GM19043 (cell line): ENCODE results near the gene PGK2.
"Not testable (repeated sequence)": the region's sequence is repeated elsewhere in the genome, so short reads cannot be mapped to it uniquely, and the experiment has no call there.

ENCODE experiments used
- ATAC-seq: cut with Tn5 transposase; IDR thresholded peaks from one replicate; pipeline ENCODE4 v1.9.1; 2021; ENCODE audit warnings: low read depth; ENCODE audit not compliant: unreplicated experiment

Gene PGK2

GRCh38 chr6:49787176-49787575, at the start of gene PGK2:
TSS of gene PGK2 (minus strand) at chr6:49787285. CDS start at chr6:49787187, 98 bp downstream.
- no peak for ATAC-seq

- ATAC-seq, result no peak
Observed at GRCh38 chr6:49835140-49835539, 48.1 kb upstream of the PGK2 start.

GRCh38 chr6:49833386-49833785, 46.3 kb upstream of the PGK2 start:
- ATAC-seq, result no peak

DNA sequence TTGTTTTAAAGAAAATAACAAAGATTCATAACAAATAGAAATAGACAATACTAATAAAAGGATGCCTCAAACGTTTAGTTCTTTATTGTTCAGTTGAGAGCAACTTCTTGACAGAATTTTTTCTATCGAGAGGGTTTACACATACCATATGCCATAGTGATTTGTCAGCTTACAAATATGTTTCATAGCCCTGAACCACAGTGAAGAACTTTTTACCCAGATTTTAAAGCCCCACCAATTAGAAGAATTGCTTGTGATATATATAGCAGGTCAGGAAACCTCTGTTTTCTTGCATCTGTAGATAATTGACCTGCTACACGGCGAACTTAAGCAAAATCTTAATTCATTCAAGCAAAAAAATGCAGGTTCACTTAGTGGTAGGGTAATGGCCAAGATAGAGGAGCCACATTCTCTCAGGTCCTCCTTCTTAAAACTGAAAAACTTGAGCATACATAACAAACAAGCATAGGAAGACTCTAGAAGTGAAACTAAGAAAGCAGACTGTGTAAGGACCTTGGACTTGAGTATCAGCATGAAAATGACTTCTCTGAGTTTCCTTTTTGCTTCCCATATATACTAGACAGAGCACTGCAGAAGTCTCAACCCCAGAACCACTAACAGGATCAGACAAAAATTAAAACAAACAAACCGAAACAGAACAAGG, 39.8 kb upstream of the PGK2 start:
- ATAC-seq, result peak; percentile 97

DNA sequence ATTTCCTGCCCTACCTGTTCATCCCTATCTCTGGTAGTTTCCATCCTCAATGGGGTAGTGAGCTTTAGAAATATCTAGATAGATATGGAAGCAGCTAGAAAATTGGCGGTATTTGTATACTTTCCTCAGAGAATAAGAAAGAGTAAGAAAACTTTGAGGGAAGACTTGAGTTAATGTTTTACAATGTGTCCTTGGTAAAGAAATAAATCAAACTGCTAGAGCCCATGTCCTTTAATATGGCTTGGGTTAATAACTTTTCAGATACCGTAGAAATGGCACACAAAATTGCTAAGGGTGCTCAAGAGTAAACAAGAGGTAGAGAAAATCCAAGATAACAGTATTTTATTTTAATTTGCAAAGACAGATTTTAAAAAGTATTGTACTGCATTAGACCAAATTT, 28.1 kb upstream of the PGK2 start:
- no peak for ATAC-seq

GRCh38 chr6:49813248-49813647, 26.2 kb upstream of the PGK2 start:
- ATAC-seq, result no peak

- no peak for ATAC-seq
Observed at GRCh38 chr6:49806145-49806544, 19.1 kb upstream of the PGK2 start.

- ATAC-seq, result no peak
Observed at GRCh38 chr6:49805246-49805645, 18.2 kb upstream of the PGK2 start.

- ATAC-seq, result no peak
Observed at GRCh38 chr6:49801525-49801924, 14.4 kb upstream of the PGK2 start.

GRCh38 chr6:49799090-49799489, 12.0 kb upstream of the PGK2 start:
- ATAC-seq, result no peak

- ATAC-seq, result not testable (repeated sequence)
Observed at GRCh38 chr6:49796842-49797455, 9.9 kb upstream of the PGK2 start.

DNA sequence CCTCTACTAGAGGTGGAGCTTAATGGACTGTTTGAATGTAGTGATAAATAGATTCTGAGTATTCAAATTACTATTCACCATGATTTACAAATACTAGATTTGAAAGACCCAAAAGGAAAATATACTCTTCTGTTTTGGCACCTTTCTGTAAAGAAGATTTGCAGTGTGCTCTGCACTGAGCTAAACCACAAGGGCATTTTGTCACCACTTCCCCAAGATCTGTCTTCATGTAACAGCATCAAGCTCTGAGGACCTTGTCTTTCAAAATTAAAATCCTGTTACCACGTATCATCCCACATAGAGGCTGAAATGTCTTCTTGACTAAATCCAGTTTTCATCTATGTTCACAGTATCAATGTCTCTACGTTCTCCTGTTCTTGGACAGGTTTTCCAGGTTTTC, 3.3 kb upstream of the PGK2 start:
- ATAC-seq, result no peak

DNA sequence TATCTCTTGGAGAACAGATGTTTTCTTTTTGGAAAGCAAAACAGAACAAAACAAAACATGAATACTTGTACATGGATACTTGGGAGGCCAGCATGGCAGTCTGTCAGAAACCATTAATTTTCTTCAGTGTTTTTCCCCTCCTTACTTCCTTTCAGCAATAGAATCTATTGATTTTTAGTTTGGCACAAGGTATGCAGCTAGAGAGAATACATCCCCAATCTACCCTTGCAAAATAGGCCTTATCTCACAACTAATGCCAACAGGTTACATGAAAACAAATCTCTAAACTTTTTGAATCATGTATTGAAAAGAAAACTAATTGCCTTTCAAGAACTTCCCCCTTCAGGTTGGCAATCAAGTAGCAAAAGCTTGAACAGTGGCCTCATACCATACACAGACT, 2.8 kb downstream of the PGK2 start:
- ATAC-seq, result no peak

GRCh38 chr6:49782725-49783124, 4.4 kb downstream of the PGK2 start:
- no peak for ATAC-seq

DNA sequence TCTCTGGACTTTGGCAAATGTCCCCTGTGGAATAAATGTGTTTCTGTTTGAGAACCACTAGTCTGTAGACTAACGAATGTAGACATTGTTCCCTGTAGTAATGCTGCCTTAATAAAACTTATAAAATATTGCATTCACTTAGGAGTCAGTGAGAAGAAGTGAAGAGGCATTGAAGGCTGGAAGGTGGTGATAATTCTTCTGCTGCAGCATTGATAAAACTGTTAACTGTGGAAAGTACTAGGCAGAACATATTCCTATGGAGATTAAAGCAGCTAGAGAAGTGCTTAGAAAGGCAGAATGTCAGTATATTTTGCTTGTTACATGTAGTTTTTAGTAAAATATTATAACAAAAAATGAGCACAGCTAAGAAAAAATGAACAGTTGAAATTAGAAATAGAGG, 4.8 kb downstream of the PGK2 start:
- ATAC-seq, result no peak

- ATAC-seq, result no peak
Observed at GRCh38 chr6:49776444-49776843, 10.6 kb downstream of the PGK2 start.

DNA sequence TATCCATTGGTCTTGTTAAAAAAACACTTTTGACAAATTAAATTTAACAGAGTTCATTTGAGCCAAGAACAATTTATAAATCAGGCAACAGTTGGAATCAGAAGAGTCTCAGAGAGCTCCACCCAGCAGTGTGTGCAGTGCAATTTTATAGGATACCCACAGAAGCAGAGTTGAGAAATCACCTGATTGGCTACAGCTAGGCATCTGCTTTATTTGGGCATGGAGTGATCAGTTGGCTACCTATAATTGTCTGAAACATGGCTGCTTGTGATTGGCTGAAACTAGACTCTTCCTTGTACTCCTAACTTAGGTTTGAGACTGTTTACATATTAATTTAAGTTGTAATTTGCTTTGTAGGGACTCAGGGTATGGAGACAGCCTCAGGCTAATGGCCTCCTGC, 12.0 kb downstream of the PGK2 start:
- ATAC-seq, result no peak

GRCh38 chr6:49772285-49772684, 14.8 kb downstream of the PGK2 start:
- ATAC-seq, result no peak

DNA sequence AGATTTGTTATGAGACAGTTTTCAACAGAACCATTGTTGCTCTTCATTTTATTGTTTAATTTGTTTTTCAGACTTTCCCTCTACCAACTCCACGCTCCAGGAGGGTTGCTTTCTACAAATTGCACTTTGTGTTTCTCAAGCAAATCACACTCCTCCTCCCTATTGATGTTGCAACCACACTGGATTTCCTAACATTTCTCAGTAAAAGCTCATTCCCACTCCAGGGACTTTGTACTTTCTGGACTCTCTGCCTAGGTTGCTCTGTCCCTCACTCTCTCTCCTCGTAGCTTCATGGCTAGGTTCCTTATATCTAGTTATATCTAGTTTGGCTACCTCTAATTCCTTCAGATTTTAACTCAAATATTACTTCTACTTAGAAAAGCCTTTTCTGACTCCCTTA, 20.3 kb downstream of the PGK2 start:
- no peak for ATAC-seq

- no peak for ATAC-seq
Observed at GRCh38 chr6:49764571-49765236, 22.4 kb downstream of the PGK2 start.

GRCh38 chr6:49744259-49744658, 42.8 kb downstream of the PGK2 start, which contains the start of gene CRISP3:
TSS of gene CRISP3 (minus strand) at chr6:49744388. CDS start at chr6:49744367, 21 bp downstream.
- ATAC-seq, result no peak

- no peak for ATAC-seq
Observed at GRCh38 chr6:49743429-49743828, 43.7 kb downstream of the PGK2 start.
